ENCODE data around the gene ADARB1. TPM values are rescaled to one million over a fixed set of nuclear protein-coding genes. Genes with fewer than 3 reads are reported as not detected.

The ADARB1 gene
- total RNA-seq, 1 experiment from 2014 or later, result 15.8 TPM

- Histone ChIP-seq H4K8ac (replicated peaks; ENCODE audit: insufficient read length, low read depth, low read length) (no peak overlapping the region), H4K91ac (ENCODE audit: insufficient read length, low read depth, low read length) (no peak overlapping the region), H3K4me2 (ENCODE audit: insufficient read depth, insufficient read length, low read length) (no peak overlapping the region), H2AK5ac (ENCODE audit: insufficient read length, low read length) (no peak overlapping the region), H3K4ac (ENCODE audit: low read depth, low read length) (no peak overlapping the region), H2BK15ac (ENCODE audit: low read depth, low read length) (no peak overlapping the region), H3K9ac (ENCODE audit: extremely low read depth, insufficient read length, low read length) (no peak overlapping the region), H2BK120ac (ENCODE audit: low read depth, low read length, poor library complexity, severe bottlenecking) (no peak overlapping the region), H3K23ac (ENCODE audit: insufficient read length, low read depth, low read length) (no peak overlapping the region), H3K18ac (ENCODE audit: insufficient read length, low read depth, low read length) (no peak overlapping the region), H4K20me1 (ENCODE audit: control insufficient read depth, insufficient read depth, insufficient read length) (no peaks in the 10 kb centered on the region), H3K56ac (ENCODE audit: insufficient read length, low read depth, low read length) (no peak overlapping the region), H3K79me1 (ENCODE audit: insufficient read depth, low read depth, low read length, poor library complexity, severe bottlenecking) (no peaks in the 10 kb centered on the region), H4K5ac (ENCODE audit: insufficient read length, low read depth, low read length) (no peak overlapping the region), H3K27ac (ENCODE audit: insufficient read length, low read depth, low read length) (no peak overlapping the region), H2AFZ (ENCODE audit: low read length) (no peak overlapping the region), H3K27me3 (ENCODE audit: insufficient read depth, low read length) (no peaks in the 10 kb centered on the region), H2BK20ac (ENCODE audit: low read depth, low read length, poor library complexity, severe bottlenecking) (no peak overlapping the region), H3K14ac (ENCODE audit: insufficient read depth, low read length) (no peak overlapping the region), H3T11ph (ENCODE audit: low read length) (no peak overlapping the region), H2BK5ac (ENCODE audit: insufficient read length, low read length) (no peak overlapping the region), H3K79me2 (ENCODE audit: insufficient read depth, low read length) (no peaks in the 10 kb centered on the region), H3K9me3 (ENCODE audit: control insufficient read depth, low read depth, low read length) (no peaks in the 10 kb centered on the region), H3K4me1 (ENCODE audit: insufficient read depth, low read length) (no peaks in the 10 kb centered on the region), H3K23me2 (ENCODE audit: insufficient read length, low read depth, low read length, poor library complexity, severe bottlenecking) (no peaks in the 10 kb centered on the region), H2BK12ac (ENCODE audit: insufficient read length, low read depth, low read length) (no peak overlapping the region)
- H3K4me1 Mint-ChIP-seq, result peaks cover 27 to 28% of the 10 kb centered on the region in 2 experiments
- H3K27ac Mint-ChIP-seq, result no peak overlapping the region
- H3K36me3 Mint-ChIP-seq (ENCODE audit: insufficient read depth in 1 of 3, low read depth in 3 of 3), result peaks cover 0 to 2% (median 0%) of the 10 kb centered on the region in 3 experiments; a peak in 1 of 7 replicates
- TF ChIP-seq CTCF (conservative IDR thresholded peaks at IDR 0.05), result no peak
- H3K4me3 Mint-ChIP-seq, result no peak overlapping the region
- H3K9me3 Mint-ChIP-seq, result peaks cover 0 to 3% of the 10 kb centered on the region in 2 experiments; a peak in 2 of 5 replicates
- H3K27me3 Mint-ChIP-seq (ENCODE audit: low read depth), result no peaks in the 10 kb centered on the region; the same call in 1 of the 2 replicates
- no peak for DNase-seq
- WGBS (ENCODE audit: extremely low coverage, insufficient read length, low lambda C conversion rate), result no CpG with 5 or more reads among the region's 11 CpGs
Measured at GRCh38 chr21:45069085-45069484, 5.3 kb upstream of the ADARB1 start.
